Thymus (tissue), 11 donors: ENCODE measurements around the gene FBXO42. TPM values are rescaled to one million over a fixed set of nuclear protein-coding genes. Genes with fewer than 3 reads are reported as not detected.
A peak's percentile ranks its signal among the peaks of the same experiment; 100 is the strongest.

Experiments
- DNase-seq, 9 donors: peaks; one replicate each; pipeline ENCODE4 v3.0.0-alpha.2; 2013; ENCODE audit warnings: low spot score in 9 of 9, low read depth in 6 of 9, missing footprints in 1 of 9
- H3K27ac ChIP-seq, 2 donors: one replicate each; pipeline ENCODE4 v1.5.1; 2013; ENCODE audit warnings: control low read depth in 1 of 2, low read depth in 1 of 2, low read length in 1 of 2, mild to moderate bottlenecking in 1 of 2, moderate library complexity in 1 of 2
- H3K27me3 ChIP-seq, 2 donors: one replicate each; pipeline ENCODE4 v1.5.1; 2013; ENCODE audit warnings: low read length in 1 of 2; ENCODE audit not compliant: control insufficient read depth in 2 of 2, insufficient read depth in 1 of 2
- H3K36me3 ChIP-seq, 2 donors: one replicate each; pipeline ENCODE4 v1.5.1; 2013; ENCODE audit warnings: low read length in 1 of 2, mild to moderate bottlenecking in 1 of 2, moderate library complexity in 1 of 2; ENCODE audit not compliant: control insufficient read depth in 2 of 2, insufficient read depth in 2 of 2
- H3K4me1 ChIP-seq, 2 donors: one replicate each; pipeline ENCODE4 v1.5.1; 2013; ENCODE audit warnings: low read length in 2 of 2; ENCODE audit not compliant: control insufficient read depth in 2 of 2, insufficient read depth in 2 of 2
- H3K4me3 ChIP-seq, 2 donors: one replicate each; pipeline ENCODE4 v1.5.1; 2013; ENCODE audit warnings: low read length in 2 of 2, control low read depth in 1 of 2, mild to moderate bottlenecking in 1 of 2
- H3K9me3 ChIP-seq, 2 donors: one replicate each; pipeline ENCODE4 v1.5.1; 2013; ENCODE audit warnings: low read length in 1 of 2, mild to moderate bottlenecking in 1 of 2; ENCODE audit not compliant: control insufficient read depth in 2 of 2, insufficient read depth in 1 of 2
- WGBS: extraction: QIAGEN DNeasy Blood & Tissue Kit; methylation state at CpG from one replicate; pipeline ENCODE4 v1.1.7; 2013; 5-methylcytosine and 5-hydroxymethylcytosine counted together
- polyA plus RNA-seq: library from polyadenylated mRNA; stranded (reverse); fragments of 200-250 nt; gene quantifications from one replicate; pipeline ENCODE4 v1.2.3, GENCODE V29; 2013
- total RNA-seq: library from RNA; stranded (reverse); fragments of 120-200 nt; gene quantifications from one replicate; pipeline ENCODE4 v1.2.4, GENCODE V29; 2013
- donor health status: healthy.

FBXO42 gene
- total and polyA plus RNA-seq, 2 donors, result 12.4 to 20.8 TPM

GRCh38 chr1:16209132-16209846 is 143.0 kb downstream of the FBXO42 start:
- H3K4me1 ChIP-seq, result peaks cover 10 to 20% of the 10 kb centered on the region in 2 donors
- peaks cover 0 to 33% of the 10 kb centered on the region in 2 donors for H3K27me3 ChIP-seq
- H3K27ac ChIP-seq, result no peak overlapping the region
- DNase-seq, result no peak
- no peaks in the 10 kb centered on the region for H3K36me3 ChIP-seq
- no peak overlapping the region for H3K4me3 ChIP-seq
- peaks cover 0 to 4% of the 10 kb centered on the region in 2 donors for H3K9me3 ChIP-seq
- WGBS, result 85% methylated on average over 9 of the region's 9 CpGs

GRCh38 chr1:16208270-16208987 is 143.9 kb downstream of the FBXO42 start:
- peaks cover 0 to 29% of the 10 kb centered on the region in 2 donors for H3K27me3 ChIP-seq
- DNase-seq, result no peak
- no peak overlapping the region for H3K4me3 ChIP-seq
- no peak overlapping the region for H3K27ac ChIP-seq
- peaks cover 0 to 3% of the 10 kb centered on the region in 2 donors for H3K36me3 ChIP-seq
- WGBS, result 94% methylated on average over 13 of the region's 13 CpGs
- H3K4me1 ChIP-seq, result peaks cover 10 to 20% of the 10 kb centered on the region in 2 donors
- H3K9me3 ChIP-seq, result peaks cover 0 to 4% of the 10 kb centered on the region in 2 donors

GRCh38 chr1:16207318-16208269 is 144.7 kb downstream of the FBXO42 start:
- H3K9me3 ChIP-seq, result peaks cover 0 to 4% of the 10 kb centered on the region in 2 donors
- DNase-seq, result no peak
- H3K4me3 ChIP-seq, result peak overlapping the region; percentile 55 to 69
- 67% methylated on average over 51 of the region's 51 CpGs for WGBS
- peaks cover 0 to 23% of the 10 kb centered on the region in 2 donors for H3K27me3 ChIP-seq
- H3K27ac ChIP-seq, result peak overlapping the region; percentile 96 to 97
- H3K36me3 ChIP-seq, result peaks cover 0 to 3% of the 10 kb centered on the region in 2 donors
- peaks cover 10 to 20% of the 10 kb centered on the region in 2 donors for H3K4me1 ChIP-seq

- under 1% methylated on average over 87 of the region's 87 CpGs for WGBS
- Histone ChIP-seq H3K27ac (peak overlapping the region; percentile 96 to 97), H3K27me3 (peaks cover 0 to 14% of the 10 kb centered on the region in 2 donors), H3K36me3 (peaks cover 0 to 6% of the 10 kb centered on the region in 2 donors), H3K4me3 (peak overlapping the region; percentile 55 to 69), H3K9me3 (peaks cover 0 to 4% of the 10 kb centered on the region in 2 donors), H3K4me1 (peaks cover 10 to 20% of the 10 kb centered on the region in 2 donors)
- DNase-seq, result peak; percentile 84 to 97 (median 93)
These were observed 145.5 kb downstream of the FBXO42 start for GRCh38 chr1:16206547-16207317.

GRCh38 chr1:16205891-16206546 is 146.3 kb downstream of the FBXO42 start:
- peaks cover 0 to 4% of the 10 kb centered on the region in 2 donors for H3K9me3 ChIP-seq
- H3K27me3 ChIP-seq, result peaks cover 0 to 10% of the 10 kb centered on the region in 2 donors
- DNase-seq, result no peak
- peaks cover 10 to 20% of the 10 kb centered on the region in 2 donors for H3K4me1 ChIP-seq
- H3K36me3 ChIP-seq, result peaks cover 0 to 10% of the 10 kb centered on the region in 2 donors
- 48% methylated on average over 38 of the region's 38 CpGs for WGBS
- H3K4me3 ChIP-seq, result peak overlapping the region; percentile 17 to 39
- peak overlapping the region in 1 of 2 donors; percentile 68 for H3K27ac ChIP-seq

- peaks cover 0 to 10% of the 10 kb centered on the region in 2 donors for H3K36me3 ChIP-seq
- peaks cover 0 to 4% of the 10 kb centered on the region in 2 donors for H3K9me3 ChIP-seq
- no peak overlapping the region for H3K27ac ChIP-seq
- H3K27me3 ChIP-seq, result peaks cover 0 to 8% of the 10 kb centered on the region in 2 donors
- no peak overlapping the region for H3K4me3 ChIP-seq
- no peak for DNase-seq
- 99% methylated on average over 11 of the region's 11 CpGs for WGBS
- peaks cover 10 to 20% of the 10 kb centered on the region in 2 donors for H3K4me1 ChIP-seq
These were observed 147.0 kb downstream of the FBXO42 start for GRCh38 chr1:16205334-16205671.

- H3K27ac ChIP-seq, result no peak overlapping the region
- peaks cover 10 to 20% of the 10 kb centered on the region in 2 donors for H3K4me1 ChIP-seq
- H3K9me3 ChIP-seq, result peaks cover 0 to 4% of the 10 kb centered on the region in 2 donors
- DNase-seq, result peak in 3 of 9 donors; percentile 15 to 55 (median 45)
- H3K27me3 ChIP-seq, result peaks cover 0 to 8% of the 10 kb centered on the region in 2 donors
- WGBS, result 85% methylated on average over 12 of the region's 12 CpGs
- peaks cover 0 to 10% of the 10 kb centered on the region in 2 donors for H3K36me3 ChIP-seq
- no peak overlapping the region for H3K4me3 ChIP-seq
These were observed 147.5 kb downstream of the FBXO42 start for GRCh38 chr1:16204634-16205333.
